Rectal smooth muscle tissue (tissue), 1 donor: ENCODE data around the gene WNT7A.

ENCODE experiments used
- H3K27ac ChIP-seq: one replicate; pipeline ENCODE4 v1.7.0; 2013; ENCODE audit warnings: low read depth, low read length, inconsistent platforms
- H3K27me3 ChIP-seq: one replicate; pipeline ENCODE4 v1.7.0; 2013; ENCODE audit warnings: low read length; ENCODE audit not compliant: control insufficient read depth, insufficient read depth
- H3K36me3 ChIP-seq: one replicate; pipeline ENCODE4 v1.7.0; 2013; ENCODE audit warnings: low read length; ENCODE audit not compliant: control insufficient read depth, insufficient read depth
- H3K4me1 ChIP-seq: one replicate; pipeline ENCODE4 v1.7.0; 2013; ENCODE audit warnings: low read length; ENCODE audit not compliant: control insufficient read depth, insufficient read depth
- H3K4me3 ChIP-seq: one replicate; pipeline ENCODE4 v1.7.0; 2013; ENCODE audit warnings: low read length
- H3K9ac ChIP-seq: one replicate; pipeline ENCODE4 v1.7.0; 2013; ENCODE audit warnings: low read length

The WNT7A gene

DNA sequence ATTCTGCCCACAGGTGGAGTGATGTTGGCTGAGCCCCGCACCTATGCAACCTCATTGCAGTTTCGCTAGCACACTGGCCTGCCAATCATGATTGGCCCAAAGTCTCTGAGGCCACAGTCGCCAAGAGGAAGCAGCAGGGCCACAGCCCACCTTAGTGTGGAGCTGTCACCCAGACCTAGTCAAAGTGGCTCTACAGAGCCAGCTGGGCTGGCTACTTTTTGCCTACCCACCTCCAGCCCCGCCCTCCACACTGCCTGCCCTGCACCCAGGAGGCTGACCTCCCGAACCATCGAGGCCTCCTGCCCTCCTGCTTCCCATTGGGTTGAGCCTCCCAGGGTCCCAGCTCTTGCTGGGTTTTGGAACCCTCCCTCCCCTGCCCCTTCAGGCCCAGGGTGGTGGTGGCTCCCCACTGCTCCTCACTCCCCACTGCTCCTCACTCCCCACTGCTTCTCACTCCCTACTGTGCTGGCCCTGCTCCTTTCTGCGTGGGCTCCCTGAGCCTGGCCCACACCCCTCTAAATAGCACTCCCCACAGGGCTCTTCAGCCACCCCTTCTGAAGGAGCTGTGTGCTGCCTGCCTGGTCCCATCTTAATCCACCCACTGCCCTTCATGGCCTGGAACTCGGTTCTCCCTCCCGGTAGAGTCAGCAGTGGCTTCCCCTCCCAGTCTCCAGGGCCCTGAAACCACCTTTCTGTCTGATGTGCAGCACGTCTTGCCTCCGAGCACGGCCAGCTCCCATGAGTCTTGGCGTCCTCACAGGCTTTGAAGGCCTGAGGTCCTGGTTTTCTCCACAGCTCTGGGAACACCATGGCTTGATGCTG lies 89.3 kb downstream of the WNT7A start:
- H3K4me3 ChIP-seq = no peak overlapping the region
- no peaks in the 10 kb centered on the region for H3K36me3 ChIP-seq
- no peak overlapping the region for H3K27ac ChIP-seq
- no peaks in the 10 kb centered on the region for H3K4me1 ChIP-seq
- H3K27me3 ChIP-seq = peaks cover 5% of the 10 kb centered on the region
- no peak overlapping the region for H3K9ac ChIP-seq

- no peaks in the 10 kb centered on the region for H3K4me1 ChIP-seq
- peaks cover 5% of the 10 kb centered on the region for H3K27me3 ChIP-seq
- no peak overlapping the region for H3K9ac ChIP-seq
- no peak overlapping the region for H3K27ac ChIP-seq
- no peaks in the 10 kb centered on the region for H3K36me3 ChIP-seq
- no peak overlapping the region for H3K4me3 ChIP-seq
These were observed 91.1 kb downstream of the WNT7A start for GRCh38 chr3:13788522-13789424.

DNA sequence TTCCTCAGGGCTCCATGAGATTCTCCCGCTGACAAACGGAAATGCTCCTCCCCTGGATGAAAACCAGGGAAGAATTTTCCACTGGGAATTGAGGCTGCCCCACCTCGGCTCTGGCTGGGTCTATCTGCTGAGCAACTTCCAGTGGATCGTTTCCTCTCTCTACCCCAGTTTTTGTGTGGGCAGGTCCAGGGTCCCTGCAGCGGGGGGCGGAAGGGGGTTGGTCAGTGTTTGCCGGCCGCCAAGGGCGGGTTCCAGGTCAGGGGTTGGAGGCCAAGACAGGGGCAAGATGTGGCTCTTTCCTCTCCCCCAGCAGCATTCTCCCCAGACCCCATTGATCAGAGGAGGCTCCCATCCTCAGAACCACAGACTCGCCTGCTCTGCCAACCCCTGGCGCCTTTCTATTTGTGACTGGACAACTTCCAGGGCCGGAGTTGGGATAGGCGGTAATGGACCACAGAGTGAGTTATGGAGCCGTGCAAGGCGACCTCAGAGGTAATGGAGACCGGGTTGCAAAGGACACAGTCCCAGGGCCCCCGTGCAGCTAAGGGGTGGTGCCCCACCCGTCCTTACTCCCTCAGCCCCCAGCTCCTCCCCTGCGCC lies 92.2 kb downstream of the WNT7A start:
- H3K27ac ChIP-seq = no peak overlapping the region
- H3K36me3 ChIP-seq = no peaks in the 10 kb centered on the region

DNA sequence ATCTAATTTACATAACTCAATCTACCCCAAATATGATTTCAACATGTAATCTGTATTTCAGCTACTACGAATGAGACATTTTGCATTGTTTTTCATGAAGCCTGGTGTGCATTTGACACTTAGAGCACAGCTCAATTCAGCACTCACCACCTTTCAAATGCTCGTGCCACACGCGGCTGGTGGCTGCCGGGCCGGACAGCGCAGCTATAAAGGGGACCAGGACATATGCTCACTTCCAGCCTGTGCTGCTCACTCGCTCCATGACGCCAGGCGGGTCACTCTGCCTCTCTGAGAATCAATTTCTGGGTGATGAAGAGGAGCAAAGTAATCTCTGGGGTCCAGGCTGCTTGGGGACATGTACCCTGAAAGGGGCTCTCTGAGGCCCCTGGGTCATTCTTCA lies 93.1 kb downstream of the WNT7A start:
- no peaks in the 10 kb centered on the region for H3K36me3 ChIP-seq
- H3K9ac ChIP-seq = no peak overlapping the region
- H3K27me3 ChIP-seq = no peaks in the 10 kb centered on the region
- H3K4me1 ChIP-seq = no peaks in the 10 kb centered on the region
- H3K4me3 ChIP-seq = no peak overlapping the region
- H3K27ac ChIP-seq = no peak overlapping the region

More for the DNA sequence above, 92.2 kb downstream of the WNT7A start:
- Histone ChIP-seq H3K4me1 (no peaks in the 10 kb centered on the region), H3K9ac (no peak overlapping the region), H3K27me3 (peaks cover under 1% of the 10 kb centered on the region), H3K4me3 (no peak overlapping the region)

GRCh38 chr3:13785853-13786436 lies 93.9 kb downstream of the WNT7A start:
- no peak overlapping the region for H3K9ac ChIP-seq
- H3K36me3 ChIP-seq = no peaks in the 10 kb centered on the region
- H3K27ac ChIP-seq = no peak overlapping the region
- H3K4me1 ChIP-seq = no peaks in the 10 kb centered on the region
- no peaks in the 10 kb centered on the region for H3K27me3 ChIP-seq
- no peak overlapping the region for H3K4me3 ChIP-seq

GRCh38 chr3:13785351-13785750 lies 94.5 kb downstream of the WNT7A start:
- no peaks in the 10 kb centered on the region for H3K4me1 ChIP-seq
- no peak overlapping the region for H3K4me3 ChIP-seq
- no peak overlapping the region for H3K27ac ChIP-seq
- no peaks in the 10 kb centered on the region for H3K36me3 ChIP-seq
- no peaks in the 10 kb centered on the region for H3K27me3 ChIP-seq
- no peak overlapping the region for H3K9ac ChIP-seq

DNA sequence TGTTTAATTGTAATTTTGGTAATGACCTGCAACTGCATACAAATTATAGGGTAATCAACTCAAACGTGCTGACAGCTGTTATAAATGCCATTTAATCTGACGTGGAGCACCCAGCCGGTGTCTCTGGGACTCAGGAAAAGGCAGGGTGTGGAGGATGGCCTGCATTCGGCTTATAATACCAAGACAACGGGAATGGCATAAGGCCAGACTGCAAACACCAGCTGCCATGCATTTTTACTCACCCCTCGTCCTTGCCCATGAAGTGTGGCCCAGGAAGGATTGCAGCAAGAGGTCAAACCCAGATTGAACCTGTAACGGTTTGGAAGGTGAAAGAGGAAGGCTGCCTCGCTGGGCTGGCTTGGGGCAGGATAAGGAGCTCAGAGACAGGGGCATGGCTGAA lies 96.4 kb downstream of the WNT7A start:
- Histone ChIP-seq H3K36me3 (no peaks in the 10 kb centered on the region), H3K27me3 (no peaks in the 10 kb centered on the region), H3K27ac (no peak overlapping the region), H3K9ac (no peak overlapping the region), H3K4me1 (no peaks in the 10 kb centered on the region), H3K4me3 (no peak overlapping the region)

DNA sequence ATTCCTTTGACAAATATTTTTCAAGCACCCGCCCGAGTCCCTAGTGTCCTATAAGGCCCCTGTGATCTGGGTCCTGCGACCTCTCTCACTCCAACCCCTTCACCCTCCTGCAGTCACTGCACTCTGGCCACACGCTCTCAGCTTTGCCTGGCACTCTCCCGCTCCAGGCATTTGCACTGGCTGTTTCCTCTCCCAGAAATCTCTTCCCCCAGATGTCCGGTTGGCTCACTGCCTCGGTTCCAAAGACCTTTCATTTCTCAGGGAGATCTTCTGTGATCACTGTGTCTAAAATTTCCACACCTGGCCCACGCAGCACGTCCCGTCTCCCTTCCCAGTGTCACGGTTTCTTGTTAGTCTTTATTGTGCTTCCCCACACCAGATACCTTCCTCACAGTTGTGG lies 97.4 kb downstream of the WNT7A start:
- Histone ChIP-seq H3K4me1 (no peaks in the 10 kb centered on the region), H3K36me3 (no peaks in the 10 kb centered on the region), H3K27me3 (no peaks in the 10 kb centered on the region), H3K4me3 (no peak overlapping the region), H3K27ac (no peak overlapping the region), H3K9ac (no peak overlapping the region)

- no peak overlapping the region for H3K27ac ChIP-seq
- no peaks in the 10 kb centered on the region for H3K4me1 ChIP-seq
- H3K9ac ChIP-seq = no peak overlapping the region
- H3K36me3 ChIP-seq = no peaks in the 10 kb centered on the region
- H3K4me3 ChIP-seq = no peak overlapping the region
- H3K27me3 ChIP-seq = no peaks in the 10 kb centered on the region
These were observed 98.5 kb downstream of the WNT7A start for GRCh38 chr3:13781417-13781816.

DNA sequence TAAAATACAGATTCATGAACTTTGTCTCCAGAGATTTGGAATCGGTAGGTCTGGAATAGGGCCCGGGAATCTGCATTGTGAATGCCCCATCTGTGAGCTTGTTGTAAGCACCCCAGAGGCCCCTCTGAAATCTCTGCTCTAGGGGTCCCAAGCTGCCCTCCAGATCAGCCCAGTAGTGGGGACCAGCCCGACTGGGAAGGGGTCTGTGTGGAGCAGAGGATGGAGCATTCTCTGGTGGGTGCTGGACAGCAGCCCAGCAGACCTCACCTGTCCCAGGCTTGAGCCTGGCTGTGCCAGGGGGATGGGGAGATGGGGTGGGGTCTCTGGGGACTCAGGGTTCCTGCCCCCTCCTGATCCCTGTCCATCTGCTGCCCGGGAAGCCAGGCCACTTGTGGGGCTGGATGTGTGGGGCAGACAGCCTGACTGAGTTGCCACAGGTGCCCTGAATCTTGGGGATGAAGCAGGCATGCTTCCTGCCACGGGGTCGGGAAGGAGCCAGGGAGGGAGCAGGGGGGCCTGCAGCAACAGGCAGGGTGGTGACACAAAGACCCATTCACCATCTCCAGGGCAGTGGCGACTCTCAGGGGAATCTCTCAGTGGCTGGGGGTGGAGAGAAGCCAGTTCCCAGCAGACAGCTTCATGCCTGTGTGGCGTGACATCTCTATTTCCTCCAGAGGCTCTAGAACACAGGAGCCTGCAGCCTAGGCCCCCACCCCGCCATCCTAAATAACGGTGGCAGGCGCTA lies 99.3 kb downstream of the WNT7A start:
- H3K36me3 ChIP-seq = no peaks in the 10 kb centered on the region
- no peaks in the 10 kb centered on the region for H3K27me3 ChIP-seq
- no peak overlapping the region for H3K4me3 ChIP-seq
- H3K27ac ChIP-seq = no peak overlapping the region
- no peaks in the 10 kb centered on the region for H3K4me1 ChIP-seq
- no peak overlapping the region for H3K9ac ChIP-seq

- Histone ChIP-seq H3K27ac (no peak overlapping the region), H3K4me1 (no peaks in the 10 kb centered on the region), H3K9ac (no peak overlapping the region), H3K27me3 (no peaks in the 10 kb centered on the region), H3K36me3 (no peaks in the 10 kb centered on the region), H3K4me3 (no peak overlapping the region)
These were observed 103.4 kb downstream of the WNT7A start for GRCh38 chr3:13776253-13777050.
